ENCODE results near the gene S100A5.

S100A5 gene

GRCh38 chr1:153561466-153561985 lies 20.8 kb upstream of the S100A5 start:
- Histone ChIP-seq H3K23ac (ENCODE audit: low read length) (no peak overlapping the region), H3K4ac (ENCODE audit: low read depth, low read length) (no peak overlapping the region), H4K91ac (ENCODE audit: low read depth, low read length) (peak overlapping the region; percentile 21), H3K4me3 (ENCODE audit: low read depth, low read length) (no peak overlapping the region), H2AK5ac (ENCODE audit: low read length) (no peak overlapping the region), H3K9me3 (ENCODE audit: insufficient read depth, low read depth, low read length) (no peaks in the 10 kb centered on the region), H2BK120ac (ENCODE audit: insufficient read depth, low read length, poor library complexity) (no peak overlapping the region), H3K27me3 (ENCODE audit: insufficient read depth, low read length) (no peaks in the 10 kb centered on the region), H3K4me1 (ENCODE audit: control insufficient read depth in 1 of 2, insufficient read depth in 2 of 2, low read length in 2 of 2) (peaks cover 27 to 34% of the 10 kb centered on the region in 2 experiments), H3K4me2 (ENCODE audit: low read length) (no peak overlapping the region), H3K79me1 (ENCODE audit: low read length) (peaks cover 29% of the 10 kb centered on the region), H3K79me2 (ENCODE audit: control insufficient read depth, insufficient read depth, low read length, poor library complexity) (peaks cover 6% of the 10 kb centered on the region), H4K8ac (ENCODE audit: low read depth, low read length) (no peak overlapping the region), H3K14ac (ENCODE audit: low read length) (no peak overlapping the region), H3K18ac (ENCODE audit: low read length) (no peak overlapping the region), H3K36me3 (ENCODE audit: control insufficient read depth in 1 of 2, insufficient read depth in 2 of 2, low read length in 2 of 2) (no peaks in the 10 kb centered on the region), H2AFZ (ENCODE audit: insufficient read depth, low read length, poor library complexity) (no peak overlapping the region), H3K9ac (ENCODE audit: low read length) (no peak overlapping the region), H4K12ac (ENCODE audit: low read depth, low read length) (no peak overlapping the region), H2BK12ac (ENCODE audit: low read length) (peak overlapping the region; percentile 5), H3K27ac (ENCODE audit: low read depth, low read length) (no peak overlapping the region), H2BK5ac (ENCODE audit: low read depth, low read length, poor library complexity) (no peak overlapping the region)
- no peak for DNase-seq
- no CpG with 5 or more reads among the region's 3 CpGs for WGBS (ENCODE audit: extremely low coverage, insufficient coverage, insufficient read length)

GRCh38 chr1:153560771-153561465 lies 20.2 kb upstream of the S100A5 start:
- H3K4me2 ChIP-seq (ENCODE audit: low read length), result no peak overlapping the region
- no peak overlapping the region for H3K27ac ChIP-seq (ENCODE audit: low read depth, low read length)
- H3K14ac ChIP-seq (ENCODE audit: low read length), result no peak overlapping the region
- no peak overlapping the region for H2BK120ac ChIP-seq (ENCODE audit: insufficient read depth, low read length, poor library complexity)
- peaks cover 6% of the 10 kb centered on the region for H3K79me2 ChIP-seq (ENCODE audit: control insufficient read depth, insufficient read depth, low read length, poor library complexity)
- no peaks in the 10 kb centered on the region for H3K9me3 ChIP-seq (ENCODE audit: insufficient read depth, low read depth, low read length)
- no peak overlapping the region for H2BK5ac ChIP-seq (ENCODE audit: low read depth, low read length, poor library complexity)
- DNase-seq, result no peak
- no peak overlapping the region for H3K18ac ChIP-seq (ENCODE audit: low read length)
- H3K23ac ChIP-seq (ENCODE audit: low read length), result no peak overlapping the region
- H2BK12ac ChIP-seq (ENCODE audit: low read length), result peak overlapping the region; percentile 47
- H2AFZ ChIP-seq (ENCODE audit: insufficient read depth, low read length, poor library complexity), result no peak overlapping the region
- peaks cover 23% of the 10 kb centered on the region for H3K79me1 ChIP-seq (ENCODE audit: low read length)
- H4K91ac ChIP-seq (ENCODE audit: low read depth, low read length), result no peak overlapping the region
- no peak overlapping the region for H4K12ac ChIP-seq (ENCODE audit: low read depth, low read length)
- no peak overlapping the region for H3K4me3 ChIP-seq (ENCODE audit: low read depth, low read length)
- H3K4ac ChIP-seq (ENCODE audit: low read depth, low read length), result no peak overlapping the region
- no peaks in the 10 kb centered on the region for H3K36me3 ChIP-seq (ENCODE audit: control insufficient read depth in 1 of 2, insufficient read depth in 2 of 2, low read length in 2 of 2)
- no peak overlapping the region for H2AK5ac ChIP-seq (ENCODE audit: low read length)
- H3K4me1 ChIP-seq (ENCODE audit: control insufficient read depth in 1 of 2, insufficient read depth in 2 of 2, low read length in 2 of 2), result peaks cover 22 to 29% of the 10 kb centered on the region in 2 experiments
- H3K27me3 ChIP-seq (ENCODE audit: insufficient read depth, low read length), result no peaks in the 10 kb centered on the region
- no peak overlapping the region for H3K9ac ChIP-seq (ENCODE audit: low read length)
- WGBS (ENCODE audit: extremely low coverage, insufficient coverage, insufficient read length), result no CpG with 5 or more reads among the region's 10 CpGs
- no peak overlapping the region for H4K8ac ChIP-seq (ENCODE audit: low read depth, low read length)

DNA sequence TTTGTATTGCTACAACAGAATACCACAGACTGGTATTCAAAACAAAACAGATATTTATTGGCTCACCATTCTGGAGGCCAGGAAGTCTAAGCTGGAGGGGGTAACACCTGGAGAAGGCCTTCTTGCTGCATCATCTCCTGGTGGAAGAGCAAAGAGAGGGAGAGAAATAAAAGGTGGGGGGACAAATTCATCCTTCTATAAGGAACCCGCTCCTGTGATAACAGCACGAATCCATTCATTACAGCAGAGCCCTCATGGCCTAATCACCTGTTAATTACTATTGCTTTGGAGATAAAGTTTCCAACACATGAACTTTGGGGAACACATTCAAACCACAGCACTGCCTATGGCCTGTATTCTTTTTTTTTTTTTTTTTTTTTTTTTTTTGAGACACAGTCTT lies 19.5 kb upstream of the S100A5 start:
- H3K4me3 ChIP-seq (ENCODE audit: low read depth, low read length), result no peak overlapping the region
- H4K91ac ChIP-seq (ENCODE audit: low read depth, low read length), result no peak overlapping the region
- no peak overlapping the region for H4K8ac ChIP-seq (ENCODE audit: low read depth, low read length)
- WGBS (ENCODE audit: extremely low coverage, insufficient coverage, insufficient read length), result no CpG with 5 or more reads among the region's 2 CpGs
- DNase-seq, result no peak
- peaks cover 17% of the 10 kb centered on the region for H3K79me1 ChIP-seq (ENCODE audit: low read length)
- H3K18ac ChIP-seq (ENCODE audit: low read length), result no peak overlapping the region
- H2BK120ac ChIP-seq (ENCODE audit: insufficient read depth, low read length, poor library complexity), result no peak overlapping the region
- H2BK12ac ChIP-seq (ENCODE audit: low read length), result no peak overlapping the region
- no peaks in the 10 kb centered on the region for H3K27me3 ChIP-seq (ENCODE audit: insufficient read depth, low read length)
- peaks cover 15 to 22% of the 10 kb centered on the region in 2 experiments for H3K4me1 ChIP-seq (ENCODE audit: control insufficient read depth in 1 of 2, insufficient read depth in 2 of 2, low read length in 2 of 2)
- no peak overlapping the region for H3K4ac ChIP-seq (ENCODE audit: low read depth, low read length)
- H2AK5ac ChIP-seq (ENCODE audit: low read length), result no peak overlapping the region
- H3K9me3 ChIP-seq (ENCODE audit: insufficient read depth, low read depth, low read length), result no peaks in the 10 kb centered on the region
- H2AFZ ChIP-seq (ENCODE audit: insufficient read depth, low read length, poor library complexity), result no peak overlapping the region
- no peaks in the 10 kb centered on the region for H3K36me3 ChIP-seq (ENCODE audit: control insufficient read depth in 1 of 2, insufficient read depth in 2 of 2, low read length in 2 of 2)
- no peak overlapping the region for H2BK5ac ChIP-seq (ENCODE audit: low read depth, low read length, poor library complexity)
- H4K12ac ChIP-seq (ENCODE audit: low read depth, low read length), result no peak overlapping the region
- H3K79me2 ChIP-seq (ENCODE audit: control insufficient read depth, insufficient read depth, low read length, poor library complexity), result peaks cover under 1% of the 10 kb centered on the region
- no peak overlapping the region for H3K14ac ChIP-seq (ENCODE audit: low read length)
- H3K23ac ChIP-seq (ENCODE audit: low read length), result no peak overlapping the region
- H3K9ac ChIP-seq (ENCODE audit: low read length), result no peak overlapping the region
- no peak overlapping the region for H3K27ac ChIP-seq (ENCODE audit: low read depth, low read length)
- no peak overlapping the region for H3K4me2 ChIP-seq (ENCODE audit: low read length)

GRCh38 chr1:153557877-153558276 lies 17.1 kb upstream of the S100A5 start:
- H2BK5ac ChIP-seq (ENCODE audit: low read depth, low read length, poor library complexity), result no peak overlapping the region
- no peak overlapping the region for H3K18ac ChIP-seq (ENCODE audit: low read length)
- no peak overlapping the region for H3K27ac ChIP-seq (ENCODE audit: low read depth, low read length)
- peak overlapping the region; percentile 55 for H2BK12ac ChIP-seq (ENCODE audit: low read length)
- H3K79me2 ChIP-seq (ENCODE audit: control insufficient read depth, insufficient read depth, low read length, poor library complexity), result no peaks in the 10 kb centered on the region
- H4K12ac ChIP-seq (ENCODE audit: low read depth, low read length), result no peak overlapping the region
- no peak overlapping the region for H3K4ac ChIP-seq (ENCODE audit: low read depth, low read length)
- no peak overlapping the region for H3K4me2 ChIP-seq (ENCODE audit: low read length)
- H2AK5ac ChIP-seq (ENCODE audit: low read length), result no peak overlapping the region
- no peaks in the 10 kb centered on the region for H3K9me3 ChIP-seq (ENCODE audit: insufficient read depth, low read depth, low read length)
- no peak overlapping the region for H3K23ac ChIP-seq (ENCODE audit: low read length)
- H4K8ac ChIP-seq (ENCODE audit: low read depth, low read length), result no peak overlapping the region
- H3K36me3 ChIP-seq (ENCODE audit: control insufficient read depth in 1 of 2, insufficient read depth in 2 of 2, low read length in 2 of 2), result no peaks in the 10 kb centered on the region
- peaks cover 17 to 22% of the 10 kb centered on the region in 2 experiments for H3K4me1 ChIP-seq (ENCODE audit: control insufficient read depth in 1 of 2, insufficient read depth in 2 of 2, low read length in 2 of 2)
- WGBS (ENCODE audit: extremely low coverage, insufficient coverage, insufficient read length), result no CpG with 5 or more reads among the region's 3 CpGs
- H3K9ac ChIP-seq (ENCODE audit: low read length), result no peak overlapping the region
- no peak overlapping the region for H2BK120ac ChIP-seq (ENCODE audit: insufficient read depth, low read length, poor library complexity)
- no peaks in the 10 kb centered on the region for H3K27me3 ChIP-seq (ENCODE audit: insufficient read depth, low read length)
- no peak overlapping the region for H3K4me3 ChIP-seq (ENCODE audit: low read depth, low read length)
- peak overlapping the region; percentile 57 for H4K91ac ChIP-seq (ENCODE audit: low read depth, low read length)
- H3K79me1 ChIP-seq (ENCODE audit: low read length), result peaks cover 12% of the 10 kb centered on the region
- no peak for DNase-seq
- H2AFZ ChIP-seq (ENCODE audit: insufficient read depth, low read length, poor library complexity), result no peak overlapping the region
- no peak overlapping the region for H3K14ac ChIP-seq (ENCODE audit: low read length)
